Right atrium auricular region (tissue), 2 donors: ENCODE measurements around the gene FAM236B. TPM values are rescaled to one million over a fixed set of nuclear protein-coding genes. Genes with fewer than 3 reads are reported as not detected.
"Not testable (repeated sequence)": the region's sequence is repeated elsewhere in the genome, so short reads cannot be mapped to it uniquely, and the experiment has no call there.

Experiments
- DNase-seq: peaks from one replicate; pipeline ENCODE4 v3.0.0-alpha.2; 2019; ENCODE audit warnings: low spot score
- H3K27ac ChIP-seq, 2 donors: fragments of 200-600 bp; sonication (generic); 1 replicate in 1 of 2; 2 replicates in 1 of 2; pipeline ENCODE4 v1.5.1; 2016 to 2019
- H3K27me3 ChIP-seq, 2 donors: fragments of 200-600 bp; sonication (generic); one replicate each; pipeline versions ENCODE4 v1.5.1 to v1.6.0; 2017 to 2019
- H3K36me3 ChIP-seq: fragments of 200-600 bp; sonication (generic); one replicate; pipeline ENCODE4 v1.5.1; 2016
- H3K4me1 ChIP-seq, 2 donors: fragments of 200-600 bp; sonication (generic); one replicate each; pipeline versions ENCODE4 v1.5.1 to v1.6.0; 2017 to 2019
- H3K4me3 ChIP-seq, 2 donors: fragments of 200-600 bp; sonication (generic); 1 replicate in 1 of 2; 2 replicates in 1 of 2; pipeline ENCODE4 v1.5.1; 2017 to 2019; ENCODE audit warnings: mild to moderate bottlenecking in 1 of 2, moderate library complexity in 1 of 2
- H3K9me3 ChIP-seq, 2 donors: fragments of 200-600 bp; sonication (generic); one replicate each; pipeline ENCODE4 v1.5.1; 2019
- total RNA-seq, 2 donors: library from RNA; depleted of rRNA; stranded (reverse); fragments of >200 nt; gene quantifications; one replicate each; pipeline ENCODE4 v1.1.0, GENCODE V29; 2016
- TF ChIP-seq, protein P1 (sequence below), 2 donors: fragments of 200-600 bp; sonication (generic); IDR thresholded peaks; one replicate each; pipeline ENCODE4 v1.5.1; 2019; ENCODE audit warnings: antibody characterized with exemption in 2 of 2

Gene FAM236B
- total RNA-seq, 2 donors from 2014 or later: not detected

DNA sequence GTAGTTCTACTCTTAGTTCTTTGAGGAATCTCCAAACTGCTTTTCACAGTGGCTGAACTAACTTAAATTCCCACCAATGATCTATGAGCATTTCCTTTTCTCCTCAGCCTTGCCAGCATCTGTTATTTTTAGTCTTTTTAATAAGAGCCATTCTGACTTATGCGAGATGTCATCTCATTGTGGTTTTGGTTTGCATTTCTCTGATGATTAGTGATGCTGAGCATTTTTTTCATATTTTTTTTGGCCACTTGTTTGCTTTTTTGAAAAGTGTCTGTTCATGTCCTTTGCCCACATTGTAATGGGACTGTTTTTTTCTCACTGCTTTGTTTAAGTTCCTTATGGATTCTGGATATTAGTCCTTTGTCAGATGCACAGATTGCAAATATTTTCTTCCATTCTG, 46.9 kb downstream of the FAM236B start:
- Histone ChIP-seq H3K27me3 (no peaks in the 10 kb centered on the region), H3K9me3 (peaks cover 4 to 10% of the 10 kb centered on the region in 2 donors), H3K4me1 (no peaks in the 10 kb centered on the region), H3K27ac (no peak overlapping the region), H3K4me3 (no peak overlapping the region), H3K36me3 (no peaks in the 10 kb centered on the region)
- DNase-seq: no peak
- TF ChIP-seq, protein P1, sequence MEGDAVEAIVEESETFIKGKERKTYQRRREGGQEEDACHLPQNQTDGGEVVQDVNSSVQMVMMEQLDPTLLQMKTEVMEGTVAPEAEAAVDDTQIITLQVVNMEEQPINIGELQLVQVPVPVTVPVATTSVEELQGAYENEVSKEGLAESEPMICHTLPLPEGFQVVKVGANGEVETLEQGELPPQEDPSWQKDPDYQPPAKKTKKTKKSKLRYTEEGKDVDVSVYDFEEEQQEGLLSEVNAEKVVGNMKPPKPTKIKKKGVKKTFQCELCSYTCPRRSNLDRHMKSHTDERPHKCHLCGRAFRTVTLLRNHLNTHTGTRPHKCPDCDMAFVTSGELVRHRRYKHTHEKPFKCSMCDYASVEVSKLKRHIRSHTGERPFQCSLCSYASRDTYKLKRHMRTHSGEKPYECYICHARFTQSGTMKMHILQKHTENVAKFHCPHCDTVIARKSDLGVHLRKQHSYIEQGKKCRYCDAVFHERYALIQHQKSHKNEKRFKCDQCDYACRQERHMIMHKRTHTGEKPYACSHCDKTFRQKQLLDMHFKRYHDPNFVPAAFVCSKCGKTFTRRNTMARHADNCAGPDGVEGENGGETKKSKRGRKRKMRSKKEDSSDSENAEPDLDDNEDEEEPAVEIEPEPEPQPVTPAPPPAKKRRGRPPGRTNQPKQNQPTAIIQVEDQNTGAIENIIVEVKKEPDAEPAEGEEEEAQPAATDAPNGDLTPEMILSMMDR (IDR thresholded peaks at IDR 0.05): no peak

GRCh38 chrX:72733636-72734035, 48.8 kb downstream of the FAM236B start:
- not testable (repeated sequence) for DNase-seq, H3K4me3 ChIP-seq, H3K27me3 ChIP-seq, H3K27ac ChIP-seq, H3K36me3 ChIP-seq, H3K9me3 ChIP-seq, H3K4me1 ChIP-seq

Other genes with a start within 250 kb of the FAM236B start
- 10 to 100 TPM; 12.0 to 13.0 TPM for gene HDAC8, start 209.8 kb downstream of the FAM236B start, total RNA-seq
- gene PHKA1, start 68.4 kb downstream of the FAM236B start, total RNA-seq: 1 to 10 TPM; 5.9 to 9.3 TPM
- not detected for gene DMRTC1B, start 5.8 kb downstream of the FAM236B start, total RNA-seq
- not detected for gene FAM236D, start 25.6 kb upstream of the FAM236B start, total RNA-seq
- not detected for gene FAM236C, start 130.0 kb upstream of the FAM236B start, total RNA-seq
- gene FAM236A, start 155.5 kb upstream of the FAM236B start, total RNA-seq: not detected
- gene DMRTC1, start 161.2 kb upstream of the FAM236B start, total RNA-seq: not detected
- gene PABPC1L2B, start 220.3 kb upstream of the FAM236B start, total RNA-seq: not detected